Measurements from ENCODE around the gene PHF10. TPM values are rescaled to one million over a fixed set of nuclear protein-coding genes. Genes with fewer than 3 reads are reported as not detected.

Gene PHF10
- total RNA-seq, 4 donors from 2014 or later = 64.6 to 96.5 (median 78.0) TPM

DNA sequence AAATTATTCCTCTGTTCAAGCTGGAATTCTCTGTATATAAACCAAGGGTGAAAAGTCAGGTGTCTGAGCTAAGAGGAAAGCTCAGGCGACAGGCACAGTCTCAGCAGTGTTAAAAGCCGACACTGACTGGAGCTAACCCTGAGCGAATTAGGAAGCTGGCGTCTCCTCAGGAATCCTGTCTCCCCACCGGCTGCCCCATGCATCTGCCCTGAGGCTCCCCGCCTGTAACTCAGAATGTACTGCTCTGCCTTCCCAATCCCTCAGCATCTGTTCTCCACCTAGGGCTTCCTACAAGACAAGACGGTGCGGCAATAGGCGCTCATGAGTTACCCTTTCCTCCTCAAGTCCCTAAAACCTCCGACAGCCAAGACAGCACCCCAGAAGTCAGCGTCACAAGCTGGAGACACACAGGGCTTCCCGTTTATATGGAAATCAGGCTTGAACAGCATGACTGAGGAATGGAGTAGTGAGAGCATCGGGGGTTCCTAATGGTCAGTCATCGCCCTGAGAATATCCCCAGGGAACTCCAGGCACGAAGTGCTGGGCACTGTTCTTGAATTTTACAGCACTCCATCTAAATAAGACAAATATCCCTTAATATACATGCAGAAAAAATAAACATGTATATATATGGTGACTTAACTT is 56.0 kb downstream of the PHF10 start:
- peak; percentile 70 for DNase-seq (ENCODE audit: extremely low spot score)
- H3K36me3 ChIP-seq = peaks cover 26 to 78% (median 54%) of the 10 kb centered on the region in 4 donors
- peaks cover 0 to 5% (median 0%) of the 10 kb centered on the region in 4 donors for H3K4me1 ChIP-seq
- no peak overlapping the region for H3K27ac ChIP-seq (replicated peaks in 1 of 4)
- WGBS = 81% methylated on average over 13 of the region's 15 CpGs
- intact Hi-C loops (cut with DNase I) = no loop called here
- no peaks in the 10 kb centered on the region for H3K9me3 ChIP-seq
- H3K27me3 ChIP-seq = no peaks in the 10 kb centered on the region
- TF ChIP-seq EP300 (IDR thresholded peaks at IDR 0.05) (no peak), POLR2A (IDR thresholded peaks at IDR 0.05; ENCODE audit: low read depth) (no peak), POLR2AphosphoS5 (IDR thresholded peaks at IDR 0.05) (no peak)
- TF ChIP-seq, protein P1, sequence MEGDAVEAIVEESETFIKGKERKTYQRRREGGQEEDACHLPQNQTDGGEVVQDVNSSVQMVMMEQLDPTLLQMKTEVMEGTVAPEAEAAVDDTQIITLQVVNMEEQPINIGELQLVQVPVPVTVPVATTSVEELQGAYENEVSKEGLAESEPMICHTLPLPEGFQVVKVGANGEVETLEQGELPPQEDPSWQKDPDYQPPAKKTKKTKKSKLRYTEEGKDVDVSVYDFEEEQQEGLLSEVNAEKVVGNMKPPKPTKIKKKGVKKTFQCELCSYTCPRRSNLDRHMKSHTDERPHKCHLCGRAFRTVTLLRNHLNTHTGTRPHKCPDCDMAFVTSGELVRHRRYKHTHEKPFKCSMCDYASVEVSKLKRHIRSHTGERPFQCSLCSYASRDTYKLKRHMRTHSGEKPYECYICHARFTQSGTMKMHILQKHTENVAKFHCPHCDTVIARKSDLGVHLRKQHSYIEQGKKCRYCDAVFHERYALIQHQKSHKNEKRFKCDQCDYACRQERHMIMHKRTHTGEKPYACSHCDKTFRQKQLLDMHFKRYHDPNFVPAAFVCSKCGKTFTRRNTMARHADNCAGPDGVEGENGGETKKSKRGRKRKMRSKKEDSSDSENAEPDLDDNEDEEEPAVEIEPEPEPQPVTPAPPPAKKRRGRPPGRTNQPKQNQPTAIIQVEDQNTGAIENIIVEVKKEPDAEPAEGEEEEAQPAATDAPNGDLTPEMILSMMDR (IDR thresholded peaks at IDR 0.05) = no peak
- H3K4me3 ChIP-seq = no peak overlapping the region

DNA sequence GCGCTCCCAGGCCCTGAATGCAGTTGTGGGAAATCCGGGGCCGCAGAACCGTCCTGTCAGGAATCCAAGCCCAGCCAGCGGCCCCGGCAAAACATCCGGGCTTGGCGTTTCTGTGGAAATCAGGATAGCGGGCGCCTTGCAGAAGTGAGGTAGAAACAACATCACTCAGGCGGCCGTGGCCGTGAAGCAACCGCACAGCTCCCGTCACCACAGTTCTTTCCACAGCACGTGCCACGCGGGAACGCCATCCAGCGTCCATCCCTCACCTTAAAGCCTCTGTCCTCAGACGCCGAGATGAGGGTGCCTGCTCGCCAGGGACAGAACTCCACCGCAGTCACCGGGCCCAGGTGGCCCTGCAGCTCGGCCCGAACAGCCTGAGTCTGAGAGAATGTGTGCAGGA is 56.6 kb downstream of the PHF10 start:
- Histone ChIP-seq H3K36me3 (peaks cover 27 to 84% (median 56%) of the 10 kb centered on the region in 4 donors), H3K27ac (replicated peaks in 1 of 4) (no peak overlapping the region), H3K4me3 (no peak overlapping the region), H3K9me3 (no peaks in the 10 kb centered on the region), H3K27me3 (no peaks in the 10 kb centered on the region), H3K4me1 (peaks cover 0 to 5% (median 0%) of the 10 kb centered on the region in 4 donors)
- peak; percentile 57 for DNase-seq (ENCODE audit: extremely low spot score)
- 98% methylated on average over 26 of the region's 27 CpGs for WGBS
- no peak for TF ChIP-seq POLR2A (IDR thresholded peaks at IDR 0.05; ENCODE audit: low read depth)
- TF ChIP-seq EP300 (IDR thresholded peaks at IDR 0.05) = no peak
- no peak for TF ChIP-seq POLR2AphosphoS5 (IDR thresholded peaks at IDR 0.05)
- TF ChIP-seq, protein P1 (IDR thresholded peaks at IDR 0.05) = no peak
- intact Hi-C loops (cut with DNase I) = no loop called here

DNA sequence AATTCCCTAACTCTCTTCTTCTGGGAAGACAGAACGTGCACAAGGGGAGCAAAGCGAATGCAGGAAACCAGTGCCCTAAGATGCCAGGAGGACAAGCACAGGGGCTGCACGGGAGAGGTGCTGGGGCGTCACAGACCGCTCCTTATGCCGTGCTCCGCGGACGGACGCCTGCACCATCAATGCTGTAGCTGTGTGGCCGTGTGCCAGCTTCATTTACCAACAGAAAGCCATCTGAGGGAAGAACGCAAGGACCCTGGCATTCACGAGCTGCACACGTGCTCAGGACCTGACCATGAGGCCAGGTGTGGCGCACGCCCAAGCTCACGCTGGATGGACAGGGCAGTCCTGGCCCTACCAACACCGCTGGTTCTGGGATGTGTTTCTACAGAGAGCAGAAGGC is 57.9 kb downstream of the PHF10 start:
- peaks cover 20 to 88% (median 54%) of the 10 kb centered on the region in 4 donors for H3K36me3 ChIP-seq
- 96% methylated on average over 17 of the region's 18 CpGs for WGBS
- no peak for DNase-seq (ENCODE audit: extremely low spot score)
- intact Hi-C loops (cut with DNase I) = no loop called here
- peaks cover 0 to 5% (median 0%) of the 10 kb centered on the region in 4 donors for H3K4me1 ChIP-seq
- no peaks in the 10 kb centered on the region for H3K9me3 ChIP-seq
- H3K27ac ChIP-seq (replicated peaks in 1 of 4) = no peak overlapping the region
- H3K27me3 ChIP-seq = no peaks in the 10 kb centered on the region
- TF ChIP-seq EP300 (IDR thresholded peaks at IDR 0.05) (no peak), POLR2AphosphoS5 (IDR thresholded peaks at IDR 0.05) (no peak), POLR2A (IDR thresholded peaks at IDR 0.05; ENCODE audit: low read depth) (no peak)
- TF ChIP-seq, protein P1 (IDR thresholded peaks at IDR 0.05) = no peak
- H3K4me3 ChIP-seq = no peak overlapping the region

DNA sequence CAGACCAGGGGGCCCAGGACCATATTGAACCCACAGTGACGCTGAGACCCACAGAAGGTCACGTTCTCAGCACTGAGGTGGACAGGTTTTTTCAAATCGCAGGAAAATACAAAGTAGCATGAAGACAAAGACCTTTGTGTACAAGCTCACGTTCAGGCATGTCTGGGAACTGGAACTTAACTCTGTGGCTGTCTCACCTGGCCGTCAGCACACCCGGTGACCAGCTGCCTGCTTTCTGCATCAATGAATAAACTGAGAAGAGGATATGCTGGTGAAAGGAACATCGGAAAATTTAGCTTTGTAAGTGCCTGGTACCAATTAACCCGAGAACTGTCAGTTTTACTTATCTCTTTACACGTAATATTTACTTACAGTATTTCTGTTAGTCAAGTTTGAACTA is 59.0 kb downstream of the PHF10 start:
- Histone ChIP-seq H3K27ac (replicated peaks in 1 of 4) (no peak overlapping the region), H3K27me3 (no peaks in the 10 kb centered on the region), H3K4me1 (peaks cover 0 to 5% (median 0%) of the 10 kb centered on the region in 4 donors), H3K4me3 (no peak overlapping the region), H3K9me3 (no peaks in the 10 kb centered on the region), H3K36me3 (peaks cover 20 to 88% (median 52%) of the 10 kb centered on the region in 4 donors)
- intact Hi-C loops (cut with DNase I) = no loop called here
- DNase-seq (ENCODE audit: extremely low spot score) = no peak
- 84% methylated on average over 9 of the region's 9 CpGs for WGBS
- TF ChIP-seq POLR2AphosphoS5 (IDR thresholded peaks at IDR 0.05) (no peak), POLR2A (IDR thresholded peaks at IDR 0.05; ENCODE audit: low read depth) (no peak), EP300 (IDR thresholded peaks at IDR 0.05) (no peak)
- TF ChIP-seq, protein P1 (IDR thresholded peaks at IDR 0.05) = no peak
